ENCODE results near the gene NEDD8.

GRCh38 chr14:24181371-24182077, 50.6 kb downstream of the NEDD8 start:
- no peak for TF ChIP-seq CTCF (conservative IDR thresholded peaks at IDR 0.05; ENCODE audit: low read depth, low read length)
- no peak for TF ChIP-seq EZH2 (IDR thresholded peaks at IDR 0.05; ENCODE audit: low read length, unreplicated experiment)
